Body of pancreas (tissue), 4 donors: ENCODE results near the gene VAMP4. TPM values are rescaled to one million over a fixed set of nuclear protein-coding genes. Genes with fewer than 3 reads are reported as not detected.
A peak's percentile ranks its signal among the peaks of the same experiment; 100 is the strongest.
"Not testable (repeated sequence)": the region's sequence is repeated elsewhere in the genome, so short reads cannot be mapped to it uniquely, and the experiment has no call there.

Experiments used
- ATAC-seq: fragments of 150-250 bp; one replicate; pipeline ENCODE4 v1.9.1; 2016
- DNase-seq, 4 donors: peaks; one replicate each; pipeline ENCODE4 v3.0.0-alpha.2; 2019
- H3K27ac ChIP-seq, 4 donors: fragments of 200-600 bp; sonication (generic); 1 replicate in 3 of 4; 2 replicates in 1 of 4; pipeline versions ENCODE4 v1.5.1 to v1.6.1; 2016 to 2019; ENCODE audit warnings: mild to moderate bottlenecking in 1 of 4, mixed read lengths in 1 of 4, moderate library complexity in 1 of 4
- H3K27me3 ChIP-seq, 2 donors: fragments of 200-600 bp; sonication (generic); one replicate each; pipeline ENCODE4 v1.6.0; 2016; ENCODE audit warnings: mild to moderate bottlenecking in 1 of 2
- H3K36me3 ChIP-seq, 2 donors: fragments of 200-600 bp; sonication (generic); replicated peaks in 1 of 2; 2 replicates each; pipeline ENCODE4 v1.5.1; 2016; ENCODE audit warnings: low read depth in 2 of 2; ENCODE audit not compliant: insufficient read depth in 1 of 2
- H3K4me1 ChIP-seq: fragments of 200-600 bp; sonication (generic); one replicate; pipeline ENCODE4 v1.6.0; 2016
- H3K4me3 ChIP-seq, 2 donors: fragments of 200-600 bp; sonication (generic); 1 replicate in 1 of 2; 2 replicates in 1 of 2; pipeline ENCODE4 v1.5.1; 2016 to 2019
- H3K9me3 ChIP-seq, 3 donors: fragments of 200-600 bp; sonication (generic); 1 replicate in 2 of 3; 2 replicates in 1 of 3; pipeline ENCODE4 v1.5.1; 2016
- POLR2A ChIP-seq, 3 donors: fragments of 450-650 bp; IDR thresholded peaks; one replicate each; pipeline ENCODE4 v1.6.1; 2016; ENCODE audit warnings: antibody characterized with exemption in 3 of 3, mild to moderate bottlenecking in 2 of 3
- WGBS, 2 donors: methylation state at CpG; one replicate each; pipeline ENCODE4 v1.1.5; 2017; 5-methylcytosine and 5-hydroxymethylcytosine counted together
- intact Hi-C: fragments of 100-400 bp; cut with DNase I; formaldehyde crosslinking; loops from one replicate; pipeline ENCODE4 v1.15.1; 2023
- total RNA-seq, 2 donors: library from RNA; depleted of rRNA; stranded (reverse); fragments of >200 nt; gene quantifications; one replicate each; pipeline ENCODE4 v1.1.0, GENCODE V29; 2016
- TF ChIP-seq, protein P1 (sequence below), 7 experiments: fragments of 450-650 bp in 4 of 7; fragments of 200-600 bp in 3 of 7; sonication (generic) in 3 of 7; IDR thresholded peaks; one replicate each; pipeline ENCODE4 v1.5.1; 2016 to 2019; ENCODE audit warnings: antibody characterized with exemption in 7 of 7

Gene VAMP4
- total RNA-seq, 2 donors from 2014 or later, result 5.6 to 8.8 TPM

DNA sequence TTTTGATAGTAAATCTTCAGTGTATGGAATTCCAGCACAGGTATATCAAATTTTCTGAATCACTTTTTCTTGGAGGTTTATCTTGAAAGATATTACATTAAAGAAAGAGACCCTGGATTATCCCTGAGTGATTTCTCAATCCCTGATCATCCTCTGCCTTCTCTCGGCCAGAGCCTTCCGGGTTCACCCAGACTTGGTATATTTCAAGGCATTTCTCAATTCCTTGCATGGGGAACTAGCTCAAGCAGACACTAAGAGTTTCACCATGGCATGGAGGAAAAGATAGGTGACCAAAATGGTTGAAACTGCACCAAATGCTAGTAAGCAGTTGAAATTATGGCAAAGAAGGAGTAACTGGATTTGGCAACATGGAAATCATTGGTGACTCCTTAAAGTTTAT lies 5.7 kb downstream of the VAMP4 start:
- 87 to 100% methylated on average over 2 of the region's 2 CpGs for WGBS, 2 donors
- H3K27ac ChIP-seq, result no peak overlapping the region
- no peak overlapping the region for H3K4me3 ChIP-seq
- no peak for ATAC-seq
- DNase-seq, result no peak
- H3K36me3 ChIP-seq, result peaks cover 0 to 3% of the 10 kb centered on the region in 2 donors
- H3K27me3 ChIP-seq, result no peaks in the 10 kb centered on the region
- H3K4me1 ChIP-seq, result peaks cover 9% of the 10 kb centered on the region
- intact Hi-C loops, result no loop called here
- TF ChIP-seq POLR2A (IDR thresholded peaks at IDR 0.05), result no peak
- TF ChIP-seq, protein P1, sequence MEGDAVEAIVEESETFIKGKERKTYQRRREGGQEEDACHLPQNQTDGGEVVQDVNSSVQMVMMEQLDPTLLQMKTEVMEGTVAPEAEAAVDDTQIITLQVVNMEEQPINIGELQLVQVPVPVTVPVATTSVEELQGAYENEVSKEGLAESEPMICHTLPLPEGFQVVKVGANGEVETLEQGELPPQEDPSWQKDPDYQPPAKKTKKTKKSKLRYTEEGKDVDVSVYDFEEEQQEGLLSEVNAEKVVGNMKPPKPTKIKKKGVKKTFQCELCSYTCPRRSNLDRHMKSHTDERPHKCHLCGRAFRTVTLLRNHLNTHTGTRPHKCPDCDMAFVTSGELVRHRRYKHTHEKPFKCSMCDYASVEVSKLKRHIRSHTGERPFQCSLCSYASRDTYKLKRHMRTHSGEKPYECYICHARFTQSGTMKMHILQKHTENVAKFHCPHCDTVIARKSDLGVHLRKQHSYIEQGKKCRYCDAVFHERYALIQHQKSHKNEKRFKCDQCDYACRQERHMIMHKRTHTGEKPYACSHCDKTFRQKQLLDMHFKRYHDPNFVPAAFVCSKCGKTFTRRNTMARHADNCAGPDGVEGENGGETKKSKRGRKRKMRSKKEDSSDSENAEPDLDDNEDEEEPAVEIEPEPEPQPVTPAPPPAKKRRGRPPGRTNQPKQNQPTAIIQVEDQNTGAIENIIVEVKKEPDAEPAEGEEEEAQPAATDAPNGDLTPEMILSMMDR (IDR thresholded peaks at IDR 0.05), result no peak
- H3K9me3 ChIP-seq, result no peaks in the 10 kb centered on the region

DNA sequence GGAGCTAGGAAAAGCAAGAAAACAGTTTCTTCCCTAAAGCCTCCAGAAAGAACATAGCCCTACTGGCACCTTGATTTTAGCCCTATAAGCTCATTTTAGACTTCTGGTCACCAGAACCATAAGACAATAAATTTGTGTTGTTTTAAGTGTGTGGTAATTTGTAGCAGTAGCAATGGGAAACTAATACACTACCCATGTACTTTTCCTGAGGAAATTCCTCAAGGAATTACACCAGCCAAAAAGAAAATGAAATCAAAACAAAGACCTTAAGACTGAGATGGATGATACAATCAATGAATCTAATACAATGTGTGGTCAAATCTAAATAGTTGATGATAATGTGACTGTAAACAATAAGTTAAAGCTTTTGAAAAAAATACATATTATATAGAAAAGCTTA lies 11.8 kb downstream of the VAMP4 start:
- TF ChIP-seq, protein P1 (IDR thresholded peaks at IDR 0.05), result no peak
- no peak for TF ChIP-seq POLR2A (IDR thresholded peaks at IDR 0.05)
- Histone ChIP-seq H3K4me1 (no peaks in the 10 kb centered on the region), H3K36me3 (peaks cover 0 to 4% of the 10 kb centered on the region in 2 donors), H3K27ac (no peak overlapping the region), H3K27me3 (no peaks in the 10 kb centered on the region), H3K4me3 (no peak overlapping the region), H3K9me3 (no peaks in the 10 kb centered on the region)
- no peak for ATAC-seq
- DNase-seq, result no peak
- intact Hi-C loops, result no loop called here

DNA sequence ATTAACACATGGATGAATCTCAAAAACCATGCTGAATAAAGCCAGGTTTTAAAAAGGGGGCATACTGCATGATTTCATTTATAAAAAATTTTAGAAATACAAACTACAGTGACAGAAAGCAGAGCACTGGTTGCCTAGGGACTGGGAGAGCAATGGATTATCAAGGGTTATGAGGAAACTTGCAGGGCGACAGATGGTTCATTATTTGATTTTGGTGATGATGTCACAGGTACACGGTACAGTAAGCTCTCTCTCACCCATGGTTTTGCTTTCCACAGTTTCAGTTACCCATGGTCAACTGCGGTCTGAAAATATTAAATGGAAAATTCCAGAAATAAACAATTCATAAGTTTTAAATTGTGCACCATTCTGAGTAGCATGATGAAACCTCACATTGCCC lies 14.1 kb downstream of the VAMP4 start:
- H3K4me1 ChIP-seq, result no peaks in the 10 kb centered on the region
- ATAC-seq, result no peak
- 67 to 78% methylated on average over 3 of the region's 3 CpGs for WGBS, 2 donors
- TF ChIP-seq, protein P1 (IDR thresholded peaks at IDR 0.05), result no peak
- TF ChIP-seq POLR2A (IDR thresholded peaks at IDR 0.05), result no peak
- H3K36me3 ChIP-seq, result peaks cover 0 to 4% of the 10 kb centered on the region in 2 donors
- no peak overlapping the region for H3K4me3 ChIP-seq
- H3K27me3 ChIP-seq, result no peaks in the 10 kb centered on the region
- H3K9me3 ChIP-seq, result no peaks in the 10 kb centered on the region
- peak in 1 of 4 donors; percentile 20 for DNase-seq
- intact Hi-C loops, result no loop called here
- H3K27ac ChIP-seq, result no peak overlapping the region

DNA sequence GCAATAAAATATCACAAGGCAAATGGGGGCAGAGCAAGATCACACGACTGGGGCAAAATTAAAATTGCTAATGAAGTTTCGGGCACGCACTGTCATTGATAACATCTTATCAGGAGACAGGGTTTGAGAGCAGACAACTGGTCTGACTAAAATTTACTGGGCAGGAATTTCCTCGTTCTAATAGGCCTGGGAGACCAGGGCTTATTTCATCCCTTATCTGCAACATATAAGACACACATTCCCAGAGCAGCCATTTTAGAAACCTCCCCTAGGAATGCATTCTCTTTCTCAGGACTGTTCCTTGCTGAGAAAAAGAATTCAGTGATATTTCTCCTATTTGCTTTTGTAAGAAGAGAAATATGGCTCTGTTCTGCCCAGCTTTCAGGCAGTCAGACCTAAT lies 18.7 kb downstream of the VAMP4 start:
- H3K27me3 ChIP-seq, H3K9me3 ChIP-seq, DNase-seq, H3K4me3 ChIP-seq, H3K36me3 ChIP-seq, H3K4me1 ChIP-seq, intact Hi-C loops, H3K27ac ChIP-seq, ATAC-seq: not testable (repeated sequence)
- WGBS, 2 donors, result 91 to 94% methylated on average over 4 of the region's 4 CpGs

DNA sequence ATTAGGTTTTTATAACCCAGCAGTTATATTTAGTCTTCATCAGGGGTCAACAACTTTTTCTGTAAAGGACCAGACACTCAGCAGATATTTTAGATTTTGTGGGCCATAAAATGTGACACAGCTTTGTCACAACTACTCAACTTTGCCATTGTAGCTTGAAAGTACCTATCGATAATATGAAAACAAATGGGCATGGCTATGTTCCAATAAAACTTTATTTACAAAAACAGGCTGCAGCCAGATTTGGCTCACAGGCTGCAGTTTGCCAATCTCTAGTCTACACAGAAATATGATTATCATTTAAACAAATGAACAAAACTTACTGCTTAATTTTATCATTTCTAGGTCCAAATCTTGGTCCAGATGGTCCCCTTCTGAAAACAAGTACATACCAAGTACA lies 23.0 kb downstream of the VAMP4 start:
- intact Hi-C loops, result no loop called here
- DNase-seq, result no peak

More for the DNA sequence above, 23.0 kb downstream of the VAMP4 start:
- no peaks in the 10 kb centered on the region for H3K4me1 ChIP-seq
- no peaks in the 10 kb centered on the region for H3K9me3 ChIP-seq
- 92 to 94% methylated on average over 1 of the region's 1 CpG for WGBS, 2 donors
- no peak overlapping the region for H3K4me3 ChIP-seq
- ATAC-seq, result no peak
- no peak for TF ChIP-seq POLR2A (IDR thresholded peaks at IDR 0.05)
- TF ChIP-seq, protein P1 (IDR thresholded peaks at IDR 0.05), result no peak
- H3K27ac ChIP-seq, result no peak overlapping the region
- H3K36me3 ChIP-seq, result peaks cover 0 to 2% of the 10 kb centered on the region in 2 donors
- no peaks in the 10 kb centered on the region for H3K27me3 ChIP-seq
